SU-DHL-6 (cell line): ENCODE measurements around the gene FGFR2.

Experiments
- H2AFZ ChIP-seq: fragments of 200-600 bp; sonication (generic); 2 replicates; pipeline ENCODE4 v1.6.1; 2014; ENCODE audit warnings: low read depth, mild to moderate bottlenecking, moderate library complexity, mixed read lengths, antibody characterized with exemption, low read length; ENCODE audit not compliant: severe bottlenecking
- H3F3A ChIP-seq: fragments of 200-600 bp; shearing (Covaris generic); 2 replicates; pipeline ENCODE4 v1.6.0; 2016; ENCODE audit warnings: antibody characterized with exemption, mild to moderate bottlenecking; ENCODE audit not compliant: insufficient read depth
- H3K27ac ChIP-seq: fragments of 200-600 bp; sonication (generic); 2 replicates; pipeline ENCODE4 v1.5.1; 2016; ENCODE audit warnings: low read depth, mild to moderate bottlenecking, low read length, moderate library complexity, mixed read lengths
- H3K27me3 ChIP-seq: fragments of 200-600 bp; sonication (generic), shearing (Covaris generic); 2 replicates; pipeline ENCODE4 v1.6.0; 2014; ENCODE audit warnings: mild to moderate bottlenecking, low read length
- H3K36me3 ChIP-seq: fragments of 200-600 bp; sonication (generic); 2 replicates; pipeline ENCODE4 v1.6.1; 2014; ENCODE audit warnings: mild to moderate bottlenecking, low read length, mixed read lengths
- H3K4me2 ChIP-seq: fragments of 300-600, 200-600 bp; shearing (Covaris generic), sonication (generic); 2 replicates; pipeline ENCODE4 v1.6.0; 2014; ENCODE audit warnings: low read length, low read depth, mild to moderate bottlenecking; ENCODE audit not compliant: poor library complexity, severe bottlenecking
- H3K4me3 ChIP-seq: fragments of 200-600 bp; sonication (generic); 2 replicates; pipeline ENCODE4 v1.5.1; 2014; ENCODE audit warnings: antibody characterized with exemption, low read length, mild to moderate bottlenecking, mixed read lengths; ENCODE audit not compliant: insufficient read depth, poor library complexity, severe bottlenecking
- H3K79me2 ChIP-seq: fragments of 200-600 bp; sonication (generic); 2 replicates; pipeline ENCODE4 v1.6.1; 2014; ENCODE audit warnings: mild to moderate bottlenecking, low read length, moderate library complexity; ENCODE audit not compliant: insufficient read depth
- H3K9ac ChIP-seq: fragments of 200-600 bp; sonication (generic); 2 replicates; pipeline ENCODE4 v1.7.0; 2014; ENCODE audit warnings: mild to moderate bottlenecking, low read length
- H3K9me2 ChIP-seq: fragments of 200-600 bp; sonication (generic); replicated peaks from 2 replicates; pipeline ENCODE4 v1.6.1; 2014; ENCODE audit warnings: low read length; ENCODE audit not compliant: insufficient read depth
- H3K9me3 ChIP-seq: fragments of 200-600 bp; sonication (generic); 2 replicates; pipeline ENCODE4 v1.6.1; 2014; ENCODE audit warnings: low read length, mixed read lengths; ENCODE audit not compliant: insufficient read depth
- H4K20me1 ChIP-seq: fragments of 200-600 bp; sonication (generic); 2 replicates; pipeline ENCODE4 v1.6.1; 2014; ENCODE audit warnings: low read depth, mild to moderate bottlenecking, antibody characterized with exemption, low read length, moderate library complexity, mixed read lengths
- CTCF ChIP-seq: fragments of 200-600 bp; sonication (generic); IDR thresholded peaks from one replicate; pipeline ENCODE4 v1.5.1; 2017; ENCODE audit warnings: antibody characterized with exemption, mild to moderate bottlenecking, low read length, moderate library complexity; ENCODE audit not compliant: insufficient read depth, poor library complexity, severe bottlenecking
- EZH2phosphoT487 ChIP-seq: fragments of 200-600 bp; sonication (generic), shearing (Covaris generic); conservative IDR thresholded peaks from 2 replicates; pipeline ENCODE4 v1.6.1; 2018; ENCODE audit warnings: mild to moderate bottlenecking, antibody characterized with exemption, low read length, moderate library complexity, mixed read lengths

Gene FGFR2

GRCh38 chr10:121579656-121580055, 18.6 kb downstream of the FGFR2 start:
- Histone ChIP-seq H3K27me3 (no peaks in the 10 kb centered on the region), H3K36me3 (no peaks in the 10 kb centered on the region), H3K79me2 (no peaks in the 10 kb centered on the region), H3K4me3 (no peak overlapping the region), H3K9ac (no peak overlapping the region), H3K27ac (no peak overlapping the region), H3F3A (no peaks in the 10 kb centered on the region), H4K20me1 (no peaks in the 10 kb centered on the region), H3K4me2 (no peak overlapping the region), H2AFZ (no peak overlapping the region), H3K9me2 (no peaks in the 10 kb centered on the region), H3K9me3 (no peaks in the 10 kb centered on the region)
- TF ChIP-seq EZH2phosphoT487 (no peak), CTCF (no peak)

- Histone ChIP-seq H3F3A (no peaks in the 10 kb centered on the region), H3K36me3 (no peaks in the 10 kb centered on the region), H4K20me1 (no peaks in the 10 kb centered on the region), H3K9me3 (no peaks in the 10 kb centered on the region), H3K27me3 (no peaks in the 10 kb centered on the region), H3K4me2 (no peak overlapping the region), H2AFZ (no peak overlapping the region), H3K27ac (no peak overlapping the region), H3K4me3 (no peak overlapping the region), H3K9me2 (no peaks in the 10 kb centered on the region), H3K9ac (no peak overlapping the region), H3K79me2 (no peaks in the 10 kb centered on the region)
- TF ChIP-seq CTCF = no peak
- no peak for TF ChIP-seq EZH2phosphoT487
Observed at GRCh38 chr10:121578965-121579364, 19.3 kb downstream of the FGFR2 start.

GRCh38 chr10:121578298-121578697, 19.9 kb downstream of the FGFR2 start:
- no peaks in the 10 kb centered on the region for H3F3A ChIP-seq
- H3K36me3 ChIP-seq = no peaks in the 10 kb centered on the region
- no peaks in the 10 kb centered on the region for H3K9me3 ChIP-seq
- no peaks in the 10 kb centered on the region for H4K20me1 ChIP-seq
- H2AFZ ChIP-seq = no peak overlapping the region
- no peak overlapping the region for H3K4me2 ChIP-seq
- H3K9me2 ChIP-seq = no peaks in the 10 kb centered on the region
- no peak overlapping the region for H3K4me3 ChIP-seq
- H3K9ac ChIP-seq = no peak overlapping the region
- no peaks in the 10 kb centered on the region for H3K27me3 ChIP-seq
- TF ChIP-seq CTCF = no peak
- TF ChIP-seq EZH2phosphoT487 = no peak
- H3K79me2 ChIP-seq = no peaks in the 10 kb centered on the region
- H3K27ac ChIP-seq = no peak overlapping the region
